Osteoblast (primary cell): ENCODE data around the gene MIER1. TPM values are rescaled to one million over a fixed set of nuclear protein-coding genes. Genes with fewer than 3 reads are reported as not detected.

ENCODE experiments used
- DNase-seq: peaks from one replicate; pipeline ENCODE4 v3.0.0; 2011; ENCODE audit warnings: low spot score, mixed read lengths; ENCODE audit not compliant: insufficient read length; ENCODE audit errors: missing footprints
- H2AFZ ChIP-seq: 2 replicates; pipeline ENCODE4 v1.6.0; 2011; ENCODE audit warnings: mild to moderate bottlenecking, low read length
- H3K27ac ChIP-seq: 2 replicates; pipeline ENCODE4 v1.5.1; 2011; ENCODE audit warnings: mild to moderate bottlenecking, low read depth, low read length, moderate library complexity
- H3K27me3 ChIP-seq: 2 replicates; pipeline ENCODE4 v1.6.0; 2012; ENCODE audit warnings: mild to moderate bottlenecking, control low read depth, inconsistent platforms, low read length, moderate library complexity; ENCODE audit not compliant: insufficient read depth
- H3K36me3 ChIP-seq: 2 replicates; pipeline ENCODE4 v1.5.1; 2011; ENCODE audit warnings: mild to moderate bottlenecking, low read length, control low read depth, moderate library complexity; ENCODE audit not compliant: insufficient read depth
- H3K4me1 ChIP-seq: 2 replicates; pipeline ENCODE4 v1.5.1; 2011; ENCODE audit warnings: mild to moderate bottlenecking, low read length, control low read depth, moderate library complexity; ENCODE audit not compliant: insufficient read depth
- H3K4me2 ChIP-seq: 2 replicates; pipeline ENCODE4 v1.6.0; 2011; ENCODE audit warnings: mild to moderate bottlenecking, low read length; ENCODE audit not compliant: insufficient read depth
- H3K4me3 ChIP-seq: fragments of 200-600 bp; sonication (generic); 3 replicates; pipeline ENCODE4 v1.5.1; 2012; ENCODE audit warnings: mild to moderate bottlenecking, low read length, inconsistent platforms; ENCODE audit not compliant: insufficient read depth
- H3K79me2 ChIP-seq: 2 replicates; pipeline ENCODE4 v1.6.0; 2012; ENCODE audit warnings: mild to moderate bottlenecking, low read length, control low read depth, inconsistent platforms; ENCODE audit not compliant: insufficient read depth
- H3K9me3 ChIP-seq: 2 replicates; pipeline ENCODE4 v1.5.1; 2011; ENCODE audit warnings: low read depth, low read length, control low read depth
- H4K20me1 ChIP-seq: 2 replicates; pipeline ENCODE4 v1.6.0; 2012; ENCODE audit warnings: mild to moderate bottlenecking, low read length, control low read depth; ENCODE audit not compliant: insufficient read depth
- total RNA-seq: library from RNA; depleted of rRNA; stranded (reverse); fragments of >200 nt; gene quantifications from 2 replicates; pipeline ENCODE4 v1.2.3, GENCODE V29; 2012
- TF ChIP-seq, protein P1 (sequence below): IDR thresholded peaks from 2 replicates; pipeline ENCODE4 v1.5.1; 2011; ENCODE audit warnings: mild to moderate bottlenecking, low read depth, low read length, moderate library complexity; ENCODE audit errors: extremely low read depth

The MIER1 gene
- total RNA-seq, 1 donor = 53.2 TPM

DNA sequence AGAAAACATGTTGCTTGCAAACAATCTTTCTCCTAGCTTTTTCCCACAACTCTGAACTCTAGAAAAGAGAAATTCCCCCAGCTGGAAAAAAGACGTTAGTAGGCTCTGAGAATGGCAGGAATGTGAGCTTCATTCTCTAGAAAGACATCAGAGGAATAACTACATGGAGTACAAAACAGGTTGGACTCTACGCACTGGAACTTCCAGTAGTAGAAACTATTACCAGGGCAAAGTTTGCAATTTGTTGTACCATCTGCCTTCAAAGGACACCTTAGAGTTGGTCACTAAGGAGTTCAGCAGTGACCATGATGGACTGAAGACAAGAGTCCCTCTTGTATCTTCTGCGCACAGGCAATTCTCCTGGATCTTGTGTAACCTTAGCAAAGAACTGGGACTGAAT, 68.3 kb downstream of the MIER1 start:
- DNase-seq = no peak

DNA sequence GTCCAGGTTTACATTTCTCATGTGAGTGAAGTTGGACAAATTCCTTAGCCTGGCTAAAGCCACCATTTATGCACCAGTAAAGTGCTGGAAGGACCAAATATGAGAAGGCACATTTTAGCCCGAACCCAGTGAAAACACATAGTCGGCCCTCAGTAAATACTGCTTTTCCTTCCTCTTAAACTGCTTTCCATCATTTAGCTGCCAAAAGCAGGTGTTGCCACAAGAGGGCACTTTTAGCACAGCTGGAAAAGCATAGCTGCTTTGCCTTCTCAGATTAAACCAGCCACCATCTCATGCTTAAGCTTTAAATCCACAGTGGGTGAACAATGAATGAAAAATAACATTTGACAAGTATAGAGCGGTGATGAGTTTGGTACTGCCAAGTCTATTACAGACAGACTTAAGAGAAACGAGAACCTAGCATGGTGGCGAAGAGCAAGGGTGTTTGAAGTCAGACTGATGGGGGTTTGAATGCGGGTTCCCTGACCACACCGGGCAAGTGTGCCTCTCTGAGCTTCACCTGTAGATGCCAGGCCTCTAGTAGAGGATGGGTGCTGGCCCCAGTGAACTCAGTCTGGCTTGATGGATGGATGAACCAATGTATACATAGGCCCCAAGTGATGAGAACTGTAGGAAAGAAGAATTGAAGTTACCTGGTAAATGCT, 71.4 kb downstream of the MIER1 start:
- Histone ChIP-seq H3K27ac (no peak overlapping the region), H3K4me3 (no peak overlapping the region), H3K4me2 (no peak overlapping the region), H4K20me1 (no peaks in the 10 kb centered on the region), H3K4me1 (no peaks in the 10 kb centered on the region), H2AFZ (no peak overlapping the region), H3K27me3 (no peaks in the 10 kb centered on the region), H3K9me3 (no peaks in the 10 kb centered on the region), H3K36me3 (peaks cover 3% of the 10 kb centered on the region), H3K79me2 (no peaks in the 10 kb centered on the region)
- TF ChIP-seq, protein P1, sequence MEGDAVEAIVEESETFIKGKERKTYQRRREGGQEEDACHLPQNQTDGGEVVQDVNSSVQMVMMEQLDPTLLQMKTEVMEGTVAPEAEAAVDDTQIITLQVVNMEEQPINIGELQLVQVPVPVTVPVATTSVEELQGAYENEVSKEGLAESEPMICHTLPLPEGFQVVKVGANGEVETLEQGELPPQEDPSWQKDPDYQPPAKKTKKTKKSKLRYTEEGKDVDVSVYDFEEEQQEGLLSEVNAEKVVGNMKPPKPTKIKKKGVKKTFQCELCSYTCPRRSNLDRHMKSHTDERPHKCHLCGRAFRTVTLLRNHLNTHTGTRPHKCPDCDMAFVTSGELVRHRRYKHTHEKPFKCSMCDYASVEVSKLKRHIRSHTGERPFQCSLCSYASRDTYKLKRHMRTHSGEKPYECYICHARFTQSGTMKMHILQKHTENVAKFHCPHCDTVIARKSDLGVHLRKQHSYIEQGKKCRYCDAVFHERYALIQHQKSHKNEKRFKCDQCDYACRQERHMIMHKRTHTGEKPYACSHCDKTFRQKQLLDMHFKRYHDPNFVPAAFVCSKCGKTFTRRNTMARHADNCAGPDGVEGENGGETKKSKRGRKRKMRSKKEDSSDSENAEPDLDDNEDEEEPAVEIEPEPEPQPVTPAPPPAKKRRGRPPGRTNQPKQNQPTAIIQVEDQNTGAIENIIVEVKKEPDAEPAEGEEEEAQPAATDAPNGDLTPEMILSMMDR = peak; percentile 93
- peak; percentile 26 for DNase-seq

More for the DNA sequence above, 68.3 kb downstream of the MIER1 start:
- Histone ChIP-seq H4K20me1 (no peaks in the 10 kb centered on the region), H3K4me1 (no peaks in the 10 kb centered on the region), H3K79me2 (no peaks in the 10 kb centered on the region), H3K36me3 (peaks cover 10% of the 10 kb centered on the region), H3K4me2 (no peak overlapping the region), H2AFZ (no peak overlapping the region), H3K27me3 (no peaks in the 10 kb centered on the region), H3K9me3 (no peaks in the 10 kb centered on the region), H3K27ac (no peak overlapping the region), H3K4me3 (no peak overlapping the region)
- TF ChIP-seq, protein P1 = no peak

GRCh38 chr1:66998972-66999371, 74.2 kb downstream of the MIER1 start:
- no peak overlapping the region for H3K27ac ChIP-seq
- no peak overlapping the region for H3K4me2 ChIP-seq
- DNase-seq = no peak
- H3K4me3 ChIP-seq = no peak overlapping the region
- H3K27me3 ChIP-seq = no peaks in the 10 kb centered on the region
- H3K9me3 ChIP-seq = no peaks in the 10 kb centered on the region
- no peak overlapping the region for H2AFZ ChIP-seq
- no peaks in the 10 kb centered on the region for H4K20me1 ChIP-seq
- no peaks in the 10 kb centered on the region for H3K79me2 ChIP-seq
- H3K4me1 ChIP-seq = no peaks in the 10 kb centered on the region
- peaks cover 9% of the 10 kb centered on the region for H3K36me3 ChIP-seq
- TF ChIP-seq, protein P1 = no peak

DNA sequence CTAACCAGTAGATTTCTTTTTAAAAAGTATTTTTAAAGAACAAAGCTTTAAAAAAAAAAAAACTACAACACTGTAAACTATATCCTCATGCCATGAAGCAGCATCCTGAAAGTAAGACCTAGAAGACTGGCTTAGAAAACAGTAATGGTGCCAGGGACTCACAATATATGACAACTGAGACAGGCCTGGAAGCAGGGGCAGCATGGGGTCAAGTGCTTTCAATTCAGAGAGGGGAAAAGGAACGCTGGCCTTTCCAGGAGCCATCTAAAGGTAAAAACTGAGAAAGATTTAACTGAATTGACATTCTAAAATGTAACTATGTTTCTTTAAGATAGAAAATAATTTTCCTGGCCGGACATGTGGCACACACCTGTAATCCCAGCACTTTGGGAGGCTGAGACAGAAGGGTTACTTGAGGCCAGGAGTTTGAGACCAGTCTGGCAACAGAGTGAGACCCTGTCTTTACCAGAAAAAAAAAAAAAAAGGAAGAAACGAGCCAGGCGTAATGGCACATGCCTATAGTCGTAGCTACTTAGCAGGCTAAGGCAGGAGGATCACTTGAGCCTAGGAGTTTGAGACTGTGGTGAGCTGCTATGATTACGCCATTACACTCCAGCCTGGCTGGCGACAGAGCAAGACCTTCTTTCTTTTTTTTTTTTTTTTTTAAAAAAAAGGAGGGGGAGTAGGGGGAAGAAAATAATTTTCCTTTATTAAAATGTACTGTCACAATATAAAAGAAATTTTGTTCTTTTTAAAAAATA, 75.0 kb downstream of the MIER1 start:
- H4K20me1 ChIP-seq = no peaks in the 10 kb centered on the region
- H3K27ac ChIP-seq = no peak overlapping the region
- H3K4me1 ChIP-seq = no peaks in the 10 kb centered on the region
- H3K36me3 ChIP-seq = peaks cover 9% of the 10 kb centered on the region
- no peaks in the 10 kb centered on the region for H3K79me2 ChIP-seq
- DNase-seq = no peak
- no peak overlapping the region for H3K4me2 ChIP-seq
- no peak overlapping the region for H2AFZ ChIP-seq
- no peaks in the 10 kb centered on the region for H3K9me3 ChIP-seq
- H3K27me3 ChIP-seq = no peaks in the 10 kb centered on the region
- H3K4me3 ChIP-seq = no peak overlapping the region
- TF ChIP-seq, protein P1 = no peak
